WERI-Rb-1 (cell line): ENCODE results near the gene GALNTL6.

ENCODE experiments used
- DNase-seq: peaks from one replicate; pipeline ENCODE4 v3.0.0-alpha.2; 2020
- H3K27ac ChIP-seq: fragments of 250-450 bp; sonication (Bioruptor Pico); 2 replicates; pipeline ENCODE4 v1.5.1; 2020; ENCODE audit warnings: mild to moderate bottlenecking, moderate library complexity
- H3K27me3 ChIP-seq: fragments of 250-450 bp; sonication (Bioruptor Pico); 2 replicates; pipeline ENCODE4 v1.5.1; 2021; ENCODE audit warnings: mild to moderate bottlenecking, low read depth, moderate library complexity; ENCODE audit not compliant: insufficient read depth, severe bottlenecking
- H3K36me3 ChIP-seq: fragments of 250-450 bp; sonication (Bioruptor Pico); 2 replicates; pipeline ENCODE4 v1.5.1; 2020; ENCODE audit warnings: mild to moderate bottlenecking, moderate library complexity
- H3K4me3 ChIP-seq: 2 replicates; pipeline ENCODE4 v1.5.1; 2011; ENCODE audit warnings: low read depth, mild to moderate bottlenecking, control low read depth, low read length
- H3K9me3 ChIP-seq: fragments of 250-450 bp; sonication (Bioruptor Pico); 2 replicates; pipeline ENCODE4 v1.5.1; 2021; ENCODE audit warnings: mild to moderate bottlenecking, moderate library complexity; ENCODE audit not compliant: severe bottlenecking
- CTCF ChIP-seq: IDR thresholded peaks from 2 replicates; pipeline ENCODE4 v1.5.1; 2011; ENCODE audit warnings: low read depth, mild to moderate bottlenecking, control low read depth, inconsistent platforms, low read length

The GALNTL6 gene

GRCh38 chr4:172546782-172547181, 733.6 kb downstream of the GALNTL6 start:
- no peak for TF ChIP-seq CTCF
- DNase-seq = no peak
- Histone ChIP-seq H3K4me3 (no peak overlapping the region), H3K27me3 (no peaks in the 10 kb centered on the region), H3K27ac (no peak overlapping the region), H3K36me3 (no peaks in the 10 kb centered on the region), H3K9me3 (no peaks in the 10 kb centered on the region)

DNA sequence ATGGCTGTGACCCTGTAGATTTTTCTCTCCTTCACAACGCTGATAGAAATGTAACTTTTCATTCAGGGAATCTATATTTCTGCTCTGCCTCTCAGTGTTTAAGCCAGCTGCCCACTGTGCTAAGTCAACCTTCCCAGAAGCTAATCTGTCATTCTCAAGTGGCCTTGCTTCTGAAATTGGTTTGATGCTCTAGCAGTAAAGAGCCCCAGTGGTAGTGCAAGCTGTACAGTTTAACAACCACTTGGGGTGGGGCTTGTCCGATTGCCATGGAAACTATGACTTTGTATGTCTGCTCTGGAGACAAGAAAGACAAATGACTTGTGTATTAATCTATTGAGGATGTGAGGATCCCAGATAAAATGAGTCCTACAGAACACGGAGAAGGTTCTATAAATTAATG, 734.5 kb downstream of the GALNTL6 start:
- Histone ChIP-seq H3K27me3 (no peaks in the 10 kb centered on the region), H3K9me3 (no peaks in the 10 kb centered on the region), H3K27ac (no peak overlapping the region), H3K4me3 (no peak overlapping the region), H3K36me3 (no peaks in the 10 kb centered on the region)
- TF ChIP-seq CTCF = no peak
- peak; percentile 21 for DNase-seq

DNA sequence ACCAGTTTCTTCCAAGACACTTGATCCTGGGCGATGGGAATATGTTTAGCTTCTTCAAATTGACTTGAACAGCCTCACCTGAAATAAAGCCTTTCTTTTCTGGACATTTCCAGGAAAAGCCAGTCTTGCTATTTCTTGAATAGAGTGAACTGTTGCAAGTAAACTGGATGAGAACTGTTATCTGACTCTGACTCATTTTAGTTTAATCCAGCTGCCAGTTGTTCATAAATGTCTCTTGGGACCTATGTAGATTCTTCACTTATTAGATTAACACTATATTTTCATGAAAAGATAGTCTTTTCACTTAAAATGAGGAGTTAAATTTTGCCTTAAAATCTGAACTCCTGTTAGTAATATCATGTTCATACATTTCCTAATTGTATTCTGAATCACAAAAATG, 740.0 kb downstream of the GALNTL6 start:
- H3K4me3 ChIP-seq = no peak overlapping the region
- H3K36me3 ChIP-seq = no peaks in the 10 kb centered on the region
- no peak for TF ChIP-seq CTCF
- H3K27me3 ChIP-seq = no peaks in the 10 kb centered on the region
- no peak for DNase-seq
- H3K27ac ChIP-seq = no peak overlapping the region
- H3K9me3 ChIP-seq = no peaks in the 10 kb centered on the region

GRCh38 chr4:172554588-172554987, 741.4 kb downstream of the GALNTL6 start:
- Histone ChIP-seq H3K9me3 (no peaks in the 10 kb centered on the region), H3K27ac (no peak overlapping the region), H3K4me3 (no peak overlapping the region), H3K27me3 (no peaks in the 10 kb centered on the region), H3K36me3 (no peaks in the 10 kb centered on the region)
- DNase-seq = no peak
- no peak for TF ChIP-seq CTCF

GRCh38 chr4:172555725-172556124, 742.5 kb downstream of the GALNTL6 start:
- no peak for DNase-seq
- Histone ChIP-seq H3K27ac (no peak overlapping the region), H3K9me3 (no peaks in the 10 kb centered on the region), H3K27me3 (no peaks in the 10 kb centered on the region), H3K36me3 (no peaks in the 10 kb centered on the region), H3K4me3 (no peak overlapping the region)
- TF ChIP-seq CTCF = no peak

- H3K4me3 ChIP-seq = no peak overlapping the region
- no peaks in the 10 kb centered on the region for H3K9me3 ChIP-seq
- no peaks in the 10 kb centered on the region for H3K36me3 ChIP-seq
- no peak for TF ChIP-seq CTCF
- no peaks in the 10 kb centered on the region for H3K27me3 ChIP-seq
- H3K27ac ChIP-seq = no peak overlapping the region
- DNase-seq = no peak
These were observed 760.7 kb downstream of the GALNTL6 start for GRCh38 chr4:172573899-172574298.
